ENCODE measurements around the gene ZPBP.

The ZPBP gene

DNA sequence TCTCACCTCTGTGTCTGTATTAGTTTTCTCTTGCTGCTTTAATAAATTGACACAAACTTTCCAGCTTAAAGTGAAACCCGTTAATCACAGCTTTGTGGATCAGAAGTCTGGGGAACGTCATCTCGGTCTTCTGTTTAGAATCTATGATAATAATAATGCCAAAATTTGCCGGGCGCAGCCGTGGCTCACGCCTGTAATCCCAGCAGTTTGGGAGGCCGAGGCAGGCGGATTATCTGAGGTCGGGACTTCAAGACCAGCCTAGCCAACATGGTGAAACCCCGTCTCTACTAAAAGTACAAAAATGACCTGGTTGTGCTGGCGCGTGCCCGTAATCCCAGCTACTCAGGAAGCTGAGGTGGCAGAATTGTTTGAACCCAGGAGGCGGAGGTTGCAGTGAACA is 8.8 kb upstream of the ZPBP start:
- H3K27me3 ChIP-seq (ENCODE audit: control insufficient read depth, insufficient read depth, low read length) = no peaks in the 10 kb centered on the region
- no peak overlapping the region for H3K9ac ChIP-seq (ENCODE audit: low read length)
- no peaks in the 10 kb centered on the region for H3K36me3 ChIP-seq (ENCODE audit: control insufficient read depth, insufficient read depth, low read length)
- no peak overlapping the region for H3K27ac ChIP-seq (ENCODE audit: low read depth, low read length)
- H3K4me3 ChIP-seq (ENCODE audit: low read depth, low read length) = no peak overlapping the region
- no peaks in the 10 kb centered on the region for H3K9me3 ChIP-seq (ENCODE audit: control insufficient read depth, insufficient read depth, low read depth, low read length)
- no peaks in the 10 kb centered on the region for H3K4me1 ChIP-seq (ENCODE audit: control insufficient read depth, insufficient read depth, low read length)

DNA sequence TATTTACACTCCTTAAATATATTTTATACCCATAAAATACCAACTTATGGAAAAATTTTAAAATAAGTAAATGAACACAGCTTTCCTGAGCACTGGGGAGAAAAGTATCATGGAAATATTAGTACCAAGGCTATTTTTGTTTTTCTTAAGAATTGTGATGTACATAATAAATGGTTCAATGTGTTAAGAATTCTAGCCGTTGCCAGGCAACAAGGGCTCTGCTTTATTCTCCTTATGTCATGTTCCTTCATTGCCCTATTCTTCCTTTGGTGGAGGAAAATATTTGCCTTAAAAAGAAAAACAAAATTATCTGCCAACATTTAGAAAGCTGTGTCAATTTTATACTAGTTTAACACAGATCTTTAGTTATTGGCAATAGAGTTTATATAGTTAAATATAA is 2.6 kb upstream of the ZPBP start:
- Histone ChIP-seq H3K4me1 (ENCODE audit: control insufficient read depth, insufficient read depth, low read length) (no peaks in the 10 kb centered on the region), H3K36me3 (ENCODE audit: control insufficient read depth, insufficient read depth, low read length) (no peaks in the 10 kb centered on the region), H3K4me3 (ENCODE audit: low read depth, low read length) (no peak overlapping the region), H3K27me3 (ENCODE audit: control insufficient read depth, insufficient read depth, low read length) (no peaks in the 10 kb centered on the region; the same call in 1 of the 2 replicates), H3K27ac (ENCODE audit: low read depth, low read length) (no peak overlapping the region), H3K9me3 (ENCODE audit: control insufficient read depth, insufficient read depth, low read depth, low read length) (no peaks in the 10 kb centered on the region), H3K9ac (ENCODE audit: low read length) (no peak overlapping the region)

- H3K9ac ChIP-seq (ENCODE audit: low read length) = no peak overlapping the region
- H3K4me3 ChIP-seq (ENCODE audit: low read depth, low read length) = no peak overlapping the region
- H3K36me3 ChIP-seq (ENCODE audit: control insufficient read depth, insufficient read depth, low read length) = no peaks in the 10 kb centered on the region
- no peaks in the 10 kb centered on the region for H3K4me1 ChIP-seq (ENCODE audit: control insufficient read depth, insufficient read depth, low read length)
- no peak overlapping the region for H3K27ac ChIP-seq (ENCODE audit: low read depth, low read length)
- no peaks in the 10 kb centered on the region for H3K9me3 ChIP-seq (ENCODE audit: control insufficient read depth, insufficient read depth, low read depth, low read length)
- H3K27me3 ChIP-seq (ENCODE audit: control insufficient read depth, insufficient read depth, low read length) = no peaks in the 10 kb centered on the region; the same call in 1 of the 2 replicates
Measured at GRCh38 chr7:50088463-50089129, 4.5 kb downstream of the ZPBP start.

DNA sequence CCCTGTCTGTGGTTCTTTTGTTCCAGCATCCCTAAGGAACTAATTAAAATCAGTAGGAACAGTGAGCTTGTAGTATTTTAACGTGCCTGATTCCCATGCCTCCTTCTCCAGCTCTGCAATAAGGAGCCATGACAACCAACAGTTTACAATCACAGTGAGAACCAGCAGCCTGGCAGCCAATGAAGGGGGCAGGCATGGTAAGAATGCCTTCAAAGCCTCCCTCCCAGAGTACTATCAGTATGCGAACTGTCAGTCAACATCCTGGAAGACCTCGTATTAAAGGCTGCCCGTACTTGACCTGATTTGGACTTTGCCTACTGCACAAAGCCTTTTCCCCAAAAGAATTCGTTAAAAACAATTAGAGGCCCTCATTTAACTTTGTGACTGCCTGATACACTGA is 7.7 kb downstream of the ZPBP start:
- Histone ChIP-seq H3K4me1 (ENCODE audit: control insufficient read depth, insufficient read depth, low read length) (no peaks in the 10 kb centered on the region), H3K27ac (ENCODE audit: low read depth, low read length) (no peak overlapping the region), H3K4me3 (ENCODE audit: low read depth, low read length) (no peak overlapping the region), H3K9ac (ENCODE audit: low read length) (no peak overlapping the region), H3K27me3 (ENCODE audit: control insufficient read depth, insufficient read depth, low read length) (no peaks in the 10 kb centered on the region), H3K9me3 (ENCODE audit: control insufficient read depth, insufficient read depth, low read depth, low read length) (no peaks in the 10 kb centered on the region), H3K36me3 (ENCODE audit: control insufficient read depth, insufficient read depth, low read length) (no peaks in the 10 kb centered on the region)

GRCh38 chr7:50073093-50073492 is 20.0 kb downstream of the ZPBP start:
- peaks cover 16% of the 10 kb centered on the region for H3K4me1 ChIP-seq (ENCODE audit: control insufficient read depth, insufficient read depth, low read length)
- H3K9ac ChIP-seq (ENCODE audit: low read length) = no peak overlapping the region
- H3K4me3 ChIP-seq (ENCODE audit: low read depth, low read length) = no peak overlapping the region
- H3K9me3 ChIP-seq (ENCODE audit: control insufficient read depth, insufficient read depth, low read depth, low read length) = peaks cover 29% of the 10 kb centered on the region
- no peaks in the 10 kb centered on the region for H3K36me3 ChIP-seq (ENCODE audit: control insufficient read depth, insufficient read depth, low read length)
- H3K27ac ChIP-seq (ENCODE audit: low read depth, low read length) = no peak overlapping the region
- H3K27me3 ChIP-seq (ENCODE audit: control insufficient read depth, insufficient read depth, low read length) = no peaks in the 10 kb centered on the region

DNA sequence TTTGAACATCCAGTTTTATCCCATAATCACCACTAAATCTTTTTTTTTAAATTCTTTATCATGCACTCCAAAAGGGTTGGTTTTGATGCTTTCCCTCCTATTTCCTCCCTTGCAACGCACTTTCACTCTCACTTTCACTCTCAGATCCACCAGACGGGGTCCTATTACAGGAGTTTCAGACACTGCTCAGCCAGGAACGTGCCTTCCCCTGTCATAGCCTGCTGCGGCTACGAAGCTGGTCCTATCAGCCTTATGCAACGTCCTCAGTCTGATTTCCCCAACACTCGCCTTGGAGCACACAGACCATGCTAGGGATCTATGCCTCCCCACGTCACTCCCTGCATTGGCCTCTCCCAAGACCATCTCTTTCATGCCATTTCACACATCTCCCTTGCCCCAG is 23.4 kb downstream of the ZPBP start:
- H3K27me3 ChIP-seq (ENCODE audit: control insufficient read depth, insufficient read depth, low read length) = no peaks in the 10 kb centered on the region
- H3K4me3 ChIP-seq (ENCODE audit: low read depth, low read length) = peak overlapping the region; percentile 33
- H3K36me3 ChIP-seq (ENCODE audit: control insufficient read depth, insufficient read depth, low read length) = no peaks in the 10 kb centered on the region
- peaks cover 17% of the 10 kb centered on the region for H3K4me1 ChIP-seq (ENCODE audit: control insufficient read depth, insufficient read depth, low read length)
- H3K9me3 ChIP-seq (ENCODE audit: control insufficient read depth, insufficient read depth, low read depth, low read length) = peaks cover 43% of the 10 kb centered on the region
- no peak overlapping the region for H3K27ac ChIP-seq (ENCODE audit: low read depth, low read length)
- H3K9ac ChIP-seq (ENCODE audit: low read length) = peak overlapping the region; percentile 1

GRCh38 chr7:50068850-50069551 is 24.0 kb downstream of the ZPBP start:
- Histone ChIP-seq H3K27ac (ENCODE audit: low read depth, low read length) (peak overlapping the region; percentile 47; the same call in 1 of the 2 replicates), H3K9ac (ENCODE audit: low read length) (peak overlapping the region; percentile 7), H3K4me1 (ENCODE audit: control insufficient read depth, insufficient read depth, low read length) (peaks cover 17% of the 10 kb centered on the region), H3K27me3 (ENCODE audit: control insufficient read depth, insufficient read depth, low read length) (no peaks in the 10 kb centered on the region), H3K4me3 (ENCODE audit: low read depth, low read length) (peak overlapping the region; percentile 33), H3K36me3 (ENCODE audit: control insufficient read depth, insufficient read depth, low read length) (no peaks in the 10 kb centered on the region), H3K9me3 (ENCODE audit: control insufficient read depth, insufficient read depth, low read depth, low read length) (peaks cover 46% of the 10 kb centered on the region)

GRCh38 chr7:50068026-50068425 is 25.0 kb downstream of the ZPBP start:
- no peak overlapping the region for H3K4me3 ChIP-seq (ENCODE audit: low read depth, low read length)
- H3K9me3 ChIP-seq (ENCODE audit: control insufficient read depth, insufficient read depth, low read depth, low read length) = peaks cover 51% of the 10 kb centered on the region
- no peaks in the 10 kb centered on the region for H3K36me3 ChIP-seq (ENCODE audit: control insufficient read depth, insufficient read depth, low read length)
- H3K9ac ChIP-seq (ENCODE audit: low read length) = no peak overlapping the region
- peaks cover 17% of the 10 kb centered on the region for H3K4me1 ChIP-seq (ENCODE audit: control insufficient read depth, insufficient read depth, low read length)
- no peak overlapping the region for H3K27ac ChIP-seq (ENCODE audit: low read depth, low read length)
- H3K27me3 ChIP-seq (ENCODE audit: control insufficient read depth, insufficient read depth, low read length) = no peaks in the 10 kb centered on the region

- Histone ChIP-seq H3K4me1 (ENCODE audit: control insufficient read depth, insufficient read depth, low read length) (no peaks in the 10 kb centered on the region), H3K36me3 (ENCODE audit: control insufficient read depth, insufficient read depth, low read length) (no peaks in the 10 kb centered on the region), H3K4me3 (ENCODE audit: low read depth, low read length) (no peak overlapping the region), H3K27ac (ENCODE audit: low read depth, low read length) (no peak overlapping the region), H3K9ac (ENCODE audit: low read length) (no peak overlapping the region), H3K27me3 (ENCODE audit: control insufficient read depth, insufficient read depth, low read length) (no peaks in the 10 kb centered on the region), H3K9me3 (ENCODE audit: control insufficient read depth, insufficient read depth, low read depth, low read length) (peaks cover 24% of the 10 kb centered on the region; the same call in 1 of the 2 replicates)
Measured at GRCh38 chr7:50062951-50063350, 30.1 kb downstream of the ZPBP start.

GRCh38 chr7:50056131-50056530 is 36.9 kb downstream of the ZPBP start:
- no peak overlapping the region for H3K4me3 ChIP-seq (ENCODE audit: low read depth, low read length)
- no peaks in the 10 kb centered on the region for H3K36me3 ChIP-seq (ENCODE audit: control insufficient read depth, insufficient read depth, low read length)
- H3K9ac ChIP-seq (ENCODE audit: low read length) = no peak overlapping the region
- H3K4me1 ChIP-seq (ENCODE audit: control insufficient read depth, insufficient read depth, low read length) = no peaks in the 10 kb centered on the region
- H3K27me3 ChIP-seq (ENCODE audit: control insufficient read depth, insufficient read depth, low read length) = no peaks in the 10 kb centered on the region
- no peaks in the 10 kb centered on the region for H3K9me3 ChIP-seq (ENCODE audit: control insufficient read depth, insufficient read depth, low read depth, low read length)
- H3K27ac ChIP-seq (ENCODE audit: low read depth, low read length) = no peak overlapping the region

DNA sequence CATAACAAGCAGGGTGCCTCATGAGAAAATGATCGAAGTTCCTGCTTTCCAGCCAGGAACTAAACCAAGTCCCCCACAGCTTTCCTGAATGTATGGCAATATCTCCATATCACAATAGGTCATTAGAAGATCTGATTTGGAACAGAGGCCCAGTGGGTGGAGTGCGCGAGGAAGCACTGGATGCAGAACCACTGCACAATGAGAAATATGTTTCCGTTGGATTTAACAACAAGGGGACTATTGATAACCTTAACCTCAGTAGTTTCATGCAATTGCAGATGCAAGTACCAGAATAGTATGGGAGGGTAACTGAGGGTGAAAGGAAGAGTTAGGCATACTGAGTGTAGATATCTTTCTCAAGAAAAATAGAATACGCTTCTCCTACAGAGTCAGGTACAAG is 45.3 kb downstream of the ZPBP start:
- H3K4me1 ChIP-seq (ENCODE audit: control insufficient read depth, insufficient read depth, low read length) = no peaks in the 10 kb centered on the region
- H3K27me3 ChIP-seq (ENCODE audit: control insufficient read depth, insufficient read depth, low read length) = no peaks in the 10 kb centered on the region
- H3K36me3 ChIP-seq (ENCODE audit: control insufficient read depth, insufficient read depth, low read length) = no peaks in the 10 kb centered on the region
- no peak overlapping the region for H3K4me3 ChIP-seq (ENCODE audit: low read depth, low read length)
- no peaks in the 10 kb centered on the region for H3K9me3 ChIP-seq (ENCODE audit: control insufficient read depth, insufficient read depth, low read depth, low read length)
- H3K9ac ChIP-seq (ENCODE audit: low read length) = no peak overlapping the region
- H3K27ac ChIP-seq (ENCODE audit: low read depth, low read length) = no peak overlapping the region
